ENCODE data around the gene EIF4G3. TPM values are rescaled to one million over a fixed set of nuclear protein-coding genes. Genes with fewer than 3 reads are reported as not detected.

Gene EIF4G3
- total and polyA plus RNA-seq, 7 donors, result 11.3 to 58.1 (median 39.5) TPM

GRCh38 chr1:20993716-20994575, 182.8 kb downstream of the EIF4G3 start:
- 75 to 83% (median 81%) methylated on average over 5 of the region's 5 CpGs for WGBS, 3 donors
- DNase-seq, result no peak
- H3K4me1 ChIP-seq, result peaks cover 42% of the 10 kb centered on the region
- H3K27ac ChIP-seq, result no peak overlapping the region
- H3K36me3 ChIP-seq (ENCODE audit: insufficient read depth in 1 of 2, low read depth in 1 of 2), result no peaks in the 10 kb centered on the region
- H3K27me3 ChIP-seq (ENCODE audit: insufficient read depth in 3 of 3, low read length in 2 of 3), result no peaks in the 10 kb centered on the region
- no peak for TF ChIP-seq CTCF (IDR thresholded peaks at IDR 0.05)
- H3K4me3 ChIP-seq, result no peak overlapping the region
- H3K9me3 ChIP-seq, result no peaks in the 10 kb centered on the region
- intact Hi-C loops (cut with DNase I), result loop anchor here (5.0 to 10.0 kb wide), 2 partner anchors 183 to 209 kb away; partner anchors contain the start of genes EIF4G3 (in 1 of the 2) and HP1BP3 (in 1 of the 2)
- ATAC-seq, result peak in 2 of 4 donors; percentile 50 to 61

GRCh38 chr1:20992322-20993056, 184.2 kb downstream of the EIF4G3 start:
- H3K27ac ChIP-seq, result peak overlapping the region; percentile 63
- WGBS, 3 donors, result 59 to 82% (median 61%) methylated on average over 2 of the region's 2 CpGs
- no peaks in the 10 kb centered on the region for H3K27me3 ChIP-seq (ENCODE audit: insufficient read depth in 3 of 3, low read length in 2 of 3)
- TF ChIP-seq CTCF (IDR thresholded peaks at IDR 0.05), result no peak
- peak; percentile 53 to 90 (median 78) for ATAC-seq
- H3K4me3 ChIP-seq, result peak overlapping the region; percentile 5
- no peak for DNase-seq
- no peaks in the 10 kb centered on the region for H3K36me3 ChIP-seq (ENCODE audit: insufficient read depth in 1 of 2, low read depth in 1 of 2)
- H3K4me1 ChIP-seq, result peaks cover 47% of the 10 kb centered on the region
- intact Hi-C loops (cut with DNase I), result loop anchor here (5.0 to 10.0 kb wide), 2 partner anchors 185 to 208 kb away; partner anchors contain the start of genes EIF4G3 (in 1 of the 2) and HP1BP3 (in 1 of the 2)
- no peaks in the 10 kb centered on the region for H3K9me3 ChIP-seq

- intact Hi-C loops (cut with DNase I), result loop anchor here (5.0 to 10.0 kb wide), 2 partner anchors 203 to 294 kb away; no protein-coding TSS in a partner anchor
- TF ChIP-seq CTCF (IDR thresholded peaks at IDR 0.05), result no peak
- no peak for ATAC-seq
These were observed 187.8 kb downstream of the EIF4G3 start for GRCh38 chr1:20988943-20989342.

GRCh38 chr1:20987831-20988825, 188.6 kb downstream of the EIF4G3 start:
- Histone ChIP-seq H3K4me3 (no peak overlapping the region), H3K27me3 (ENCODE audit: insufficient read depth in 3 of 3, low read length in 2 of 3) (no peaks in the 10 kb centered on the region), H3K27ac (peak overlapping the region; percentile 13), H3K4me1 (peaks cover 35% of the 10 kb centered on the region), H3K9me3 (no peaks in the 10 kb centered on the region), H3K36me3 (ENCODE audit: insufficient read depth in 1 of 2, low read depth in 1 of 2) (no peaks in the 10 kb centered on the region)
- ATAC-seq (no peak), DNase-seq (no peak)
- TF ChIP-seq CTCF (IDR thresholded peaks at IDR 0.05), result no peak
- intact Hi-C loops (cut with DNase I), result loop anchor here (5.0 to 10.0 kb wide), 2 partner anchors 204 to 293 kb away; no protein-coding TSS in a partner anchor

More at GRCh38 chr1:20988943-20989342, 187.8 kb downstream of the EIF4G3 start:
- Histone ChIP-seq H3K4me3 (no peak overlapping the region), H3K4me1 (peaks cover 42% of the 10 kb centered on the region), H3K27me3 (ENCODE audit: insufficient read depth in 3 of 3, low read length in 2 of 3) (no peaks in the 10 kb centered on the region), H3K27ac (no peak overlapping the region), H3K36me3 (ENCODE audit: insufficient read depth in 1 of 2, low read depth in 1 of 2) (no peaks in the 10 kb centered on the region), H3K9me3 (no peaks in the 10 kb centered on the region)
- WGBS, 3 donors, result 93 to 98% (median 98%) methylated on average over 6 of the region's 6 CpGs
- no peak for DNase-seq
